HepG2 (cell line): Measurements from ENCODE around the gene VASN. TPM values are rescaled to one million over a fixed set of nuclear protein-coding genes. Genes with fewer than 3 reads are reported as not detected.

Experiments used
- AFF4 ChIP-seq: sonication (generic); formaldehyde crosslinking; IDR thresholded peaks from 2 replicates; pipeline ENCODE4 v1.4.0; 2020; ENCODE audit warnings: missing genetic modification reagents
- AHDC1 ChIP-seq: sonication (generic); formaldehyde crosslinking; IDR thresholded peaks from 2 replicates; pipeline ENCODE4 v1.5.1; 2020; ENCODE audit warnings: mild to moderate bottlenecking, missing genetic modification reagents, borderline replicate concordance
- FIP1L1 ChIP-seq: fragments of 200-400 bp; formaldehyde crosslinking; IDR thresholded peaks from 2 replicates; pipeline ENCODE4 v1.6.1; 2018; ENCODE audit warnings: low read depth, mild to moderate bottlenecking, low read length, moderate library complexity, borderline replicate concordance; ENCODE audit not compliant: insufficient read depth
- HBP1 ChIP-seq: IDR thresholded peaks from 2 replicates; pipeline ENCODE4 v1.6.1; 2016; ENCODE audit warnings: low read depth, control low read depth
- MAX ChIP-seq: IDR thresholded peaks from 2 replicates; pipeline ENCODE4 v1.6.1; 2012; ENCODE audit warnings: inconsistent platforms
- POGK ChIP-seq: sonication (generic); formaldehyde crosslinking; conservative IDR thresholded peaks from 2 replicates; pipeline ENCODE4 v1.8.0; 2022; ENCODE audit warnings: mild to moderate bottlenecking, moderate library complexity, missing genetic modification reagents
- RXRA ChIP-seq: sonication (generic); formaldehyde crosslinking; IDR thresholded peaks from 2 replicates; pipeline ENCODE4 v1.5.1; 2020; ENCODE audit warnings: missing genetic modification reagents
- TBL1XR1 ChIP-seq: fragments of 150-350 bp; IDR thresholded peaks from 2 replicates; pipeline ENCODE4 v1.6.1; 2014; ENCODE audit warnings: borderline replicate concordance, low read length; ENCODE audit not compliant: partially characterized antibody
- ZBTB42 ChIP-seq: sonication (generic); formaldehyde crosslinking; IDR thresholded peaks from 2 replicates; pipeline ENCODE4 v1.5.0; 2020; ENCODE audit warnings: mild to moderate bottlenecking, missing genetic modification reagents
- ZC3H13 ChIP-seq: sonication (generic); formaldehyde crosslinking; IDR thresholded peaks from 2 replicates; pipeline ENCODE4 v1.8.1; 2023; ENCODE audit warnings: mild to moderate bottlenecking, missing genetic modification reagents, moderate library complexity
- ZNF563 ChIP-seq: sonication (generic); formaldehyde crosslinking; IDR thresholded peaks from 2 replicates; pipeline ENCODE4 v1.8.0; 2022; ENCODE audit warnings: mild to moderate bottlenecking, moderate library complexity, missing genetic modification reagents
- ZNF597 ChIP-seq: sonication (generic); formaldehyde crosslinking; IDR thresholded peaks from 2 replicates; pipeline ENCODE4 v1.5.0; 2020; ENCODE audit warnings: missing genetic modification reagents
- ZNF891 ChIP-seq: sonication (generic); formaldehyde crosslinking; IDR thresholded peaks from 2 replicates; pipeline ENCODE4 v1.5.0; 2020; ENCODE audit warnings: mild to moderate bottlenecking, missing genetic modification reagents
- polyA plus RNA-seq, 8 experiments: library from polyadenylated mRNA; depleted of rRNA in 3 of 8; stranded (reverse) in 7 of 8; unstranded in 1 of 8; fragments of >200 nt; fragmentation: Illumina TruSeq in 4 of 8; extraction: Trizol in 4 of 8; gene quantifications; 2 replicates each; pipeline versions ENCODE4 v1.2.1 to v1.2.3, GENCODE V29; 2011 to 2016; ENCODE audit warnings: low read depth in 4 of 8, missing spikeins in 1 of 8, mixed read lengths in 1 of 8; ENCODE audit not compliant: insufficient read depth in 1 of 8
- total RNA-seq, 5 experiments: library from RNA; depleted of rRNA; stranded (reverse); fragments of >200 nt; fragmentation: Illumina TruSeq; extraction: Trizol; gene quantifications; 2 replicates each; pipeline ENCODE4 v1.2.3, GENCODE V29; 2016; ENCODE audit warnings: low read depth in 1 of 5

Gene VASN
- total and polyA plus RNA-seq, 2 of the 13 experiments (the other 11 are each of a cell fraction or from before 2014, with no cell fraction given) = 8.4 to 18.2 TPM

- no peak for TF ChIP-seq TBL1XR1
- no peak for TF ChIP-seq AHDC1 (CRISPR knock-in tag)
- no peak for TF ChIP-seq ZBTB42 (CRISPR knock-in tag)
- TF ChIP-seq RXRA (CRISPR knock-in tag) = peak; percentile 93
- no peak for TF ChIP-seq FIP1L1
- no peak for TF ChIP-seq HBP1 (CRISPR knock-in tag)
- TF ChIP-seq ZNF891 (CRISPR knock-in tag) = no peak
- no peak for TF ChIP-seq ZC3H13 (CRISPR knock-in tag)
- no peak for TF ChIP-seq ZNF597 (CRISPR knock-in tag)
- no peak; the same call in 1 of the 2 replicates for TF ChIP-seq MAX
- peak; percentile 59; the same call in 1 of the 2 replicates for TF ChIP-seq POGK (CRISPR knock-in tag)
- no peak for TF ChIP-seq AFF4
- TF ChIP-seq ZNF563 = no peak
These were observed 43.4 kb upstream of the VASN start (continued) for GRCh38 chr16:4328046-4328781.
